Neural progenitor cell (in vitro differentiated cells): ENCODE measurements around the gene TMEM154.

Experiments
- CTCF ChIP-seq: fragments of 200-600 bp; sonication (generic); IDR thresholded peaks from 2 replicates; pipeline ENCODE4 v1.5.1; 2017; ENCODE audit warnings: antibody characterized with exemption, mild to moderate bottlenecking
- EZH2 ChIP-seq: fragments of 200-600 bp; sonication (generic); IDR thresholded peaks from 2 replicates; pipeline ENCODE4 v1.6.1; 2017; ENCODE audit warnings: antibody characterized with exemption, mild to moderate bottlenecking, moderate library complexity

- TF ChIP-seq CTCF (no peak), EZH2 (no peak)
Observed at GRCh38 chr4:152571770-152572169, 108.0 kb downstream of the TMEM154 start.
